ENCODE results near the gene DNAAF2.
A peak's percentile ranks its signal among the peaks of the same experiment; 100 is the strongest.
"Not testable (repeated sequence)": the region's sequence is repeated elsewhere in the genome, so short reads cannot be mapped to it uniquely, and the experiment has no call there.

The DNAAF2 gene

DNA sequence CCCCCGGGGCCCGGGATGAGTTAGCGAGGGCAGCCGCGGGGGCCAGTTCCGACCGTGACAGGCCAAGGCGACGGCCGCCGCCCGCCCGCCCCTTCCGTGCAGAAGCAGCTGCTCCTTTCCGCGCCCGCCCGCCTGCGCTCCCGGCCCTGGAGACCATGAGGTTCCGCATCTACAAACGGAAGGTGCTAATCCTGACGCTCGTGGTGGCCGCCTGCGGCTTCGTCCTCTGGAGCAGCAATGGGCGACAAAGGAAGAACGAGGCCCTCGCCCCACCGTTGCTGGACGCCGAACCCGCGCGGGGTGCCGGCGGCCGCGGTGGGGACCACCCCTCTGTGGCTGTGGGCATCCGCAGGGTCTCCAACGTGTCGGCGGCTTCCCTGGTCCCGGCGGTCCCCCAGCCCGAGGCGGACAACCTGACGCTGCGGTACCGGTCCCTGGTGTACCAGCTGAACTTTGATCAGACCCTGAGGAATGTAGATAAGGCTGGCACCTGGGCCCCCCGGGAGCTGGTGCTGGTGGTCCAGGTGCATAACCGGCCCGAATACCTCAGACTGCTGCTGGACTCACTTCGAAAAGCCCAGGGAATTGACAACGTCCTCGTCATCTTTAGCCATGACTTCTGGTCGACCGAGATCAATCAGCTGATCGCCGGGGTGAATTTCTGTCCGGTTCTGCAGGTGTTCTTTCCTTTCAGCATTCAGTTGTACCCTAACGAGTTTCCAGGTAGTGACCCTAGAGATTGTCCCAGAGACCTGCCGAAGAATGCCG lies 13.7 kb downstream of the DNAAF2 start:
- no peak for DNase-seq

DNA sequence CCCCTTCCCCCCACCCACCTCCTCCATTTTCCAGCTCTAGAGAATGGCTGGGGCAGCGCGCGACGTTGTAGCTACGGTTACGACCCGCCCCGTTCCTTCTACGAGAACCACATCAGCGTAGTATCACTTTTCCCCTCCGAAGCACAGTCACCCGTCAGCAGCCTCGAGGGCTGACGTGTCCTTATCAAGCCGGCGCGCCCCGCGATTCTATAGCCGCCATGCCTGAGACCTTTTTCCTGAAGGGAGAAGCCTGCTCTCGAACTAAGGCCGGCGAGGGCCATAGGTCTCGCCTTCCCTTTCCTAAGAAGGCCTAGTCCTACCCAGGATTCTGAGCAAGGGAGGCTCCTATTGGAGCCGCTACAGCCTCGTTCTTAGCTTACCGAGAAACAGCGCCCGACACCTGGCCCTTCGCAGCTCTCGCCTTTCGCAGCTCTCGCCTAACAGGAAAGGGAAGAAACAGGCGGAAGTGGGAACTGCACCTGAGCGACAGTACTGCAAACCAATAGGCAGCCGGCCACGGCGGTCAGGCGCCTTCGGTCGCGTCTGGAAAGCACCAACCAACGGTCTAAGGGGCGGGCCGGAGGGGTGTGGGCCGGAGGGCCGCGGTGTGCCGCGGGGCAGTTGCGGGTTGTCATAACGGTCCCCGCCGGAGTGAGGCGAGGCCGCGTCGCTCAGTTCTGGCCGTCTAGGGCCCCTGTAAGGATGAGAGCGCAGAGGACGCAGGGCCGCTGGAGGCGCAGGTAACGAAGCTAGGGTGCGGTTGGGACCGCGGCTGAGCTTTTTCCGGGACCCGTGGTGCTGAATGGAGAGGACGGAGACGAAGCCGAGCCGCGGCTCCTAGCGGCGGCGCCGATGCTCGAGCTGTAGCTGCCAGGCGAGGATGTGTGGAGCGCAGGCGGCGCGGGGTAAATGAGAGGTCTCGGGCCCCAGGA lies 14.6 kb downstream of the DNAAF2 start, which contains the start of the genes MGAT2 and RPL36AL:
MGAT2 (plus strand) TSS at position 618 of the 932 bp plus-strand sequence. CDS start 470 bp downstream, outside the sequence.
RPL36AL (minus strand) TSS at position 445 of the 932 bp plus-strand sequence. CDS start 1,522 bp downstream, outside the sequence.
- peak; percentile 95 for DNase-seq

DNA sequence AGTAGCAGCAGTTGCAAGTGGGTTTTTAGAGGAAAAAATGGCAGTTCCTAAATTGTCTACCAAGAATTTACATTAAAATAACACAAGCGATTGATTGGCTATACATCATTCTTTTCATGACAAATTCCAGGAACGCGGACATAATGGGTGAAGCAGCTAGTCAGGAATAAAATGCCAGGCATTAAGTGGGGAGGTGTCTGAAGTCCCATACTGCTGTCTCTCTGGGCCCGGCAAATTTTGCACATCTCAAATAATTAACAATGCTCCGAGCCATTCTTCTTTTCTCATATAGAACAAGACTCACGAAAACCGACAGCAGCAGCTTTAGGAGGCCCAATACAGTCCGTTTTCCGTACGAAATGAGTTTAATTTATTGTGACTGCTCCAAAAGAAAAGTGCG lies 15.3 kb downstream of the DNAAF2 start:
- no peak for DNase-seq

DNA sequence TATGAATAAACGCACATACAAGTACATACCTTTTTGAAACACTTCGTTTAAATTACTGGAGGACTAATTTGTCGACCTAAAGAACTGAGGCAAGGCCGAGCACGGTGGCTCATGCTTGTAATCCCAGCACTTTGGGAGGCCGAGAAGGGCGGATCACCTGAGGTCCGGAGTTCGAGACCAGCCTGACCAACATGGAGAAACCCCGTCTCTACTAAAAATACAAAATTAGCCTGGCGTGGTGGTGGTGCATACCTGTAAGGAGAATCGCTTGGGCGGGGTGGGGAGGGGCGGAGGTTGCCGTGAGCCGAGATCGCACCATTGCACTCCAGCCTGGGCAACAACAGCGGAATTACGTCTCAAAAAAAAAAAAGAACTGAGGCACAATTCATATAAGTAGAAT lies 15.8 kb downstream of the DNAAF2 start:
- not testable (repeated sequence) for DNase-seq

DNA sequence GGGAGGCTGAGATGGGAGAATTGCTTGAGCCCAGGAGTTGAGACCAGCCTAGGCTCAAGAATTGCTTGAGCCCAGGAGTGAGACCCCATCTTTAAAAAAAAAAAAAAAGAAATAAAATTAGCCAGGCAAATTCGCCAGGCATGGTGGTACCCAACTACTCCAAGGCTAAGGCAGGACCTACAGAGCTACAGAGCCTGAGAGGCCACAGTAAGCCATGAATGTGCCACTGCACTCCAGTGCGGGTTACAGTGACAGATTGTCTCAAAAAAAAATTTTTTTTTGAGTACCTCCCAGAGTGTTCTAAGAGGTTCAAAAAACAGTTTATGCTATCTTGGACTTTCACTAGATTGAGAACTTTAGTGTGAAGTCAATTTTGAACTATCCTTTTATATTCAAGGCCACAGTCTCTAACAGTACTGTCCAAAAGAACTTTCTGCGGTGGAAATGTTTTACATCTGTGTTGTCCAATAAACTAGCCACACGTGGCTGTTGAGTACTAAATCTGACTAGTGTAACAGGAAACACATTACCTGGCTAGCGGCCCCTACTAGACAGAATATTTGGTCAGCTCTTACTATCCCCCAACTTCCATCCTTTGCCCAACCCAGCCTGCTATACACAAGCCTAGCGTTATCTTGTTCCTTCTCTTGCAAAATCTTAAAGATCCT lies 17.1 kb downstream of the DNAAF2 start:
- no peak for DNase-seq

DNA sequence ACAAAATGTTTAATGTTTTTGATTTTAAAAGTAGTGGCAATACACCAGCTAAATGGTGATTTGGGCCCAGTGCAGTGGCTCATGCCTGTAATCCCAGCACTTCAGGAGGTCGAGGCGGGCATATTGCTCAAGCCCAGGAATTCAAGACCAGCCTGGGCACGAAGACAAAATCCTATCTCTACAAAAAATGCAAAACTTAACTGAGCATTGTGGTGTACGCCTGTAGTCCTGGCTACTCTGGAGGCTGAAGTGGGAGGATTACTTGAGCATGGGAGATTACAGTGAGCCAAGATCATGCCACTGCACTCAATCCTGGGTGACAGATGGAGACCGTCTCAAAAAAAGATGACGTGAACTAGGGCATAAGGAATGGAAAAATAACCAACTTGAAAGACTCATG lies 19.3 kb downstream of the DNAAF2 start:
- no peak for DNase-seq

DNA sequence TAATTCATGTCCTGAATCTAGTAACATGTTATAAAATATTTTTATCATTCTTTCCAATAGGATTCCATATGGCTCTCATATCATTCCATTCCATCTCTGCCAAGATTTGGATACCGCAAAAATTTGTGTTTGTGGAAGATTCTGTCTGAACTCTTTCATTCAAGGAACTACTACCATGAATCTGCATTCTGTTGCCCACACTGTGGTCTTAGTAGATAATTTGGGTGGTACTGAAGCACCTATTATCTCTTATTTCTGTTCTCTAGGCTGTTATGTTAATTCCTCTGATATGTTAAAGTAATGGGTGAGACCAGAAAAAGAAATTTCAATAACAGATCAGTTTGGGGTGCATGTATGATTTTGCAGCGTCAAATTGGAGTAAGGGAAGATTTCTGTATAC lies 20.8 kb downstream of the DNAAF2 start:
- DNase-seq = no peak

DNA sequence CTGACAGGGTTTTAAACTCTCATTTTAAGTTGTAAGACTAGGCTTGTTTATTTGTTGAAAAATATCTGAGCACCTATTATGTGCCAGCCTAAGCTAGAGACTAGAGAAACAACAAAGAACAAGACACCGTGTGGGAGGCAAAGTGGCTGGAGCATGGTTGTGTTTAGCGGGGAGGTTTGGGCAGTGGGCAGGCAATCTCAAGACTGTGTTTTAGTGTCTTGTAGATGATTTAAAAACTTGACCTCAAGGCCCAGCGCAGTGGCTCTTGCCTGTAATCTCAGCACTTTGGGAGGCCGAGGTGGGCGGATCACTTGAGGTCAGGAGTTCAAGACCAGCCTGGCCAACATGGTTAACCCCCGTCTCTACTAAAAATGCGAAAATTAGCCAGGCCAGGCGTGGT lies 22.4 kb downstream of the DNAAF2 start:
- no peak for DNase-seq

DNA sequence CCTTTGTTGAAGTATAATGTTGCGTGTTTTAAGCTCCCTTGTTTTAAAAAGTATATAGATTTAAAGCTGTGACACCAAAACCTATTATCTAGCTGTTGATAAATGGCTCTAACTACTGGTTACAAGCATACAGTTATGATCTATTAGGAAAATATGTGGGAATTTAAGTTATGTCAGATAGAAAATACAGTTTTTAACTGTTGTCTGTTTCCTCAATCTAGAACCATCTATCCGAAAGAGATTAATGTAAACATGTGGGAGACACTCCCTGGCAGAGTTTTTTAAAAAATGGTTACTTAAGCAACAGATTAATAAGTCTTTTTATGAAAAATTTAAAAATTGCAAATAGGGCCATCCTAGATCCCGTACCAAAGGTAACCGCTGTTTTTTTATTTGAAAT lies 22.8 kb downstream of the DNAAF2 start:
- DNase-seq = no peak

DNA sequence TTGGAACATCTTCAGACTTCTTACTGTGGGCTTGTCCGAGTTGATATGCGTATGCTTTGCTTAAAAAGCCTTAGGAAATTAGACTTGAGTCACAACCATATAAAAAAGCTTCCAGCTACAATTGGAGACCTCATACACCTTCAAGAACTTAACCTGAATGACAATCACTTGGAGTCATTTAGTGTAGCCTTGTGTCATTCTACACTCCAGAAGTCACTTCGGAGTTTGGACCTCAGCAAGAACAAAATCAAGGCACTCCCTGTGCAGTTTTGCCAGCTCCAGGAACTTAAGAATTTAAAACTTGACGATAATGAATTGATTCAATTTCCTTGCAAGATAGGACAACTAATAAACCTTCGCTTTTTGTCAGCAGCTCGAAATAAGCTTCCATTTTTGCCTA lies 27.5 kb downstream of the DNAAF2 start:
- DNase-seq = no peak

DNA sequence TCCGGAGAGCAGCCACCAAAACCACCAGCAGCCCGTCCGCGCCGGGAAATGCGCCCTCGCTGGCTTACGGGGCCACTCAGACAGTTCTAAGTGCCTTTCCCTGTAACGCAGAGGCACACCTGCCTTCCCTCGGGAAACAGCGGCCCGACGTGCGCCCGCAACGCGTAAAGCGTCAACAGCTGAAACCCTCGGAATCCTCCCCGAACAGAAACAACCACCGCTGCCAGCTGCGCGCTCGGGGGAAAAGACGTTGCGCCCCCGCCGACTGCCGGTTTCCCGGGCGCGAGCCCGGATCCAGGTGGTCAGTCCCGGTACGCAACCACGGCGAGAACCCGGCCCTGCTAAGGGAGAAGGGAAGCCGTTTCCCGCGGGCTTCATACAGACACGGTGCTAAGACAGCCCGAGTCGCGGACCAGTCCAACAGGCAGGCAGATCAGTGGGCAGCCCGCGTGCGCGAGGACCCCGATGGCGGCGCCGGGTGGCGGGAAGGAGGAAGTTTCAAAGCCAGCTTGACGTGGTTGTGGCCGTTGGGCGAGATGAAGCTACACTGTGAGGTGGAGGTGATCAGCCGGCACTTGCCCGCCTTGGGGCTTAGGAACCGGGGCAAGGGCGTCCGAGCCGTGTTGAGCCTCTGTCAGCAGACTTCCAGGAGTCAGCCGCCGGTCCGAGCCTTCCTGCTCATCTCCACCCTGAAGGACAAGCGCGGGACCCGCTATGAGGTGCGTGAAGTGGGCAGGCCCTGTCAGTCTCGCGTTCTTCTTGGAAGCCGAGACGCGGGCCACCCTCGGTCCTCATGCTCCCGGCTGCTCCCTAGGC lies 36.4 kb downstream of the DNAAF2 start, which contains the start of gene LRR1:
LRR1 (plus strand) TSS at position 456 of the 816 bp plus-strand sequence; CDS start at position 537, 81 bp downstream.
- peak; percentile 87 for DNase-seq

DNA sequence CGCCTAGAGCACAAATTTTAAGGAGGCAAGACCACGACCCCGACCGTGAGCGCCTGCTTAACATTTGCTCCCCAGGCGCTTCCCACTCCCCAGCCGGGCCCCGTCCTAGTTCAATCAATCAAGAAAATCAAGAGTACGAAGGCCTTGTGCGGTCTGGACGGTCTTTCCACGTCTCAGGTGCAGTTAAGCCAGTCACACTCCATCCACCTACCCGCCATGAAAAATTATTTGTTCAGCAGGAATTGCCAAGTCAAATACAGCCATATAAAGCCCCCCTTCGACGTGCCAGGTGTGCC lies 36.9 kb downstream of the DNAAF2 start:
- DNase-seq = no peak

DNA sequence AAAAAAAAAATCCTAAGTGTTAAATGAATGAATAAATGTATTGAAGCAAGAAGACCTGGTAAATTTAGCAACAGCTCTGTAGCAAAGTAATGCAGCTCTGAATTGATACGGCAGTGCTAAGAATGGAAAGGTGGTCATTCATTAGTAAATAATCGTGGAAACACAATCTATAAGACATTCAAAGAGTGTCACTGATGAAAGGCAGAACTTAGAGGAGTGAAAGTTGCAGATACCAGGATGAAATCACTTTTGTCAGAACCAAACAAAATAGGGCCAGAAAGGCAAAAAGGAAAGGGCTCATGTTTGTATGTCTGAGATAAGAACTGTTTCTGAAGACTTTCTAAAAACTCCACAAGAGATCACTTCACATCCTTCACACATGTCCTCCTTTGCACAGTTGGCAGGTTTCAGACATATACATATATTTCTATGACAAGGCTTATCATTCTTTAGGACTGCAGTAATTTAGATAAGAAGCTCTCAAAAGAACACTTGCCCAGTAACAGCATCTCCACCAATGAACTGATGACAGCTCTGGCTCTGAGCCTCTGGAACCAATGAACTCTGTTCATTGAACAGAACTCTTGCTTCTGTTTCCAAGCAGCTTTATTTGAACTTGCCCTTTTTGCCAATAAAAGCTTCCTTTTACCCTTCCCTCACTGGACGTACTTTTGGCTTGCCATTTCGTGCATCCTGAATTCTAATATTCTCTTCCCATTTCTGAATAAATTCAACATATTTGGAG lies 40.5 kb downstream of the DNAAF2 start:
- no peak for DNase-seq

DNA sequence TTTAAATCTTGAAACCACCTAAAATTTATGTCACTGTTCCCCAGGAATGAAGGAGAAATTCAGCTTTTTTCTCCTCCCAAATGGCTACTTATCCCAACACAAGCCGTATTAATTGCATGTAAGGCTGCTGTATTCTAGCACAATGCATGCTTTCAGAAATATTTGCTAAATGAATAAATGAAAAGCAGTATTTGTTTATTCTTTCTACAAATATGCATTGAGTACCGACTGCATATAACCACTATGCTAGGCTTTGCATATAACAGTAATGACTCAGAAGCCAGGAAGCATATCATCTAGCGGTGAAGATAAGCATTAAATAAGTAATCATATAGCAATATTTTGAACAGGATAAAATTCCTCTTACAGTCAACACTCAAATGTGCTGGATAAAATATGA lies 42.0 kb downstream of the DNAAF2 start:
- DNase-seq = no peak

DNA sequence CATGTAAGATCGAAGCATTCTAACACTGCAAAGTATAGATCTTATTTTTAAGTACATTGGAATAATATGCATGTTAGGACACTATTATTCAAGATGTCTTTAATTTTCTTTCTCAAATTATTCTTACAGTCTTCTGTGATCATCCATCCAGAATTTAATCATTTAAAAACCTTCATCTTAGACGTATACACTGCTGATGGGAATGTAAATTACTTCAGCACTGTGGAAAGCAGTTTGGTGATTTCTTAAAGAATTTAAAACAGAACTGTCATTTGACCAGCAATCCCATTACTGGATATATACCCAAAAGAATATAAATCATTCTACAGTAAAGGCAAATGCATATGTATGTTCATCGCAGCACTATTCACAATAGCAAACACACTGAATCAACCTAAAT lies 45.7 kb downstream of the DNAAF2 start:
- no peak for DNase-seq

DNA sequence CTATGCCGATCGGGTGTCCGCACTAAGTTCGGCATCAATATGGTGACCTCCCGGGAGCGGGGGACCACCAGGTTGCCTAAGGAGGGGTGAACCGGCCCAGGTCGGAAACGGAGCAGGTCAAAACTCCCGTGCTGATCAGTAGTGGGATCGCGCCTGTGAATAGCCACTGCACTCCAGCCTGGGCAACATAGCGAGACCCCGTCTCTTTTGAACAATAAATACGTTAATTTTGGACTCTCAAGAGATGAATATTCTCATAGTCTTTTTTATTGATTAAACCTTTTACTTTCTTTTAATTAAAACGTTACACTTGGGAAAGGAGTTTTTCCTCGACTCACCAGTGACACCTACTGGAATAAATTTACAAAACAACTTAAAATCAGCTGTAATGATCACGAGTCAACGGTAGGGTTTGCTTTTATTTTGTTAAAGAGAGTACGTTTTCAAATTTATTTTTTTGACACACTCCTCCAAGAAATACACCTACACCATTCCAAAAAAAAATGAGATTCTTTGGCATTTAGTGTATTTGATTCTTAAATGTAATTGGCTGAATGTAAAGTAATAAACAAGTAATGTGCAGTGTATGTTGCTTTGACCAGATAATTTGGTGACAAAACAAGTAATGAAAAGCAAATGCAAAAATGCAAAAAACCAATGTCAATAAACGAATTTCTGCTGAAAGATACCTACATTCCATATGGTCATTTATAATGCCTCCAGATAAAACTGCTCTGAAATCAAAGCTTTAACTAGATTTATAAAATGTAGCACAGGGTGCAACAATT lies 48.2 kb downstream of the DNAAF2 start:
- peak; percentile 85 for DNase-seq

DNA sequence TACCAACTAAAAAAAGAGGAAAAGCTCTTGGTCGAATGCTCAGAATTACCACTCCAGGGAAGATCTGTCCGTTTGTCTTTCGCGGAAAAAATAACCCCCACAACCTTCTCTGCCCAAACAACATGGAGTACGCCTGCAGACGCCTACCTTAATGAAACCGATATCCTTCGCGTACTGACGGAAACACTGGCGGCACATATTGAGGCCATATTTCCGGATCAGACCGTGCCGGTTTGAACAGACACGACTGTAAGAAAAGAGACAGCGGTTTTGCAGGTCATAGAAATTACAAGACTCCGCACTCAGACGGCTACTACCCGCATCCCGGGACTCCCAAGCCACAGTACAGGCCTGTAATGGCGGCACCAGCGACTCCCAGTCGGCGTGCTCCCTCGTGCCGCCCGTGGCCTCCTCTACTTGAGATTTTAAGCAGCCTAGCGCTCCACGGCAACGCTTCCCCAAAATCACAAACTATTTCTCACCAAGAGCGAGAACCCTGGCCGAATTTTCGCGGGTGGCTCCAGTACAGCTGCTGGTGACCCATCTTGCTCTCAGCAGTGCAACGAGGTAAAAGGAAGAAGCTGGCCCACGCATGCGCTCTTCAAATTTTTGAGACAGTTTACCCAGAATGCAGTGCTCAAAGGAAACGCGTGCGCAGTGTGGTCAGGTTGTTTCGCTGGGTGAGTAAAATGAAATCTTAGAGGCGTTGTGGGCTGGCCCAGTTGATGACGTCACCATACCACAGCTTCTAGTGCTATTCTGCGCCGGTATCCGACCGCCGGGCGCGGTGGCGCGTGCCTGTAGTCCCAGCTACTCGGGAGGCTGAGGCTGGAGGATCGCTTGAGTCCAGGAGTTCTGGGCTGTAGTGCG lies 49.0 kb downstream of the DNAAF2 start, which contains the start of gene RPS29:
RPS29 (minus strand) TSS at position 578 of the 870 bp plus-strand sequence; CDS start at position 544, 34 bp downstream.
- peak; percentile 99 for DNase-seq

DNA sequence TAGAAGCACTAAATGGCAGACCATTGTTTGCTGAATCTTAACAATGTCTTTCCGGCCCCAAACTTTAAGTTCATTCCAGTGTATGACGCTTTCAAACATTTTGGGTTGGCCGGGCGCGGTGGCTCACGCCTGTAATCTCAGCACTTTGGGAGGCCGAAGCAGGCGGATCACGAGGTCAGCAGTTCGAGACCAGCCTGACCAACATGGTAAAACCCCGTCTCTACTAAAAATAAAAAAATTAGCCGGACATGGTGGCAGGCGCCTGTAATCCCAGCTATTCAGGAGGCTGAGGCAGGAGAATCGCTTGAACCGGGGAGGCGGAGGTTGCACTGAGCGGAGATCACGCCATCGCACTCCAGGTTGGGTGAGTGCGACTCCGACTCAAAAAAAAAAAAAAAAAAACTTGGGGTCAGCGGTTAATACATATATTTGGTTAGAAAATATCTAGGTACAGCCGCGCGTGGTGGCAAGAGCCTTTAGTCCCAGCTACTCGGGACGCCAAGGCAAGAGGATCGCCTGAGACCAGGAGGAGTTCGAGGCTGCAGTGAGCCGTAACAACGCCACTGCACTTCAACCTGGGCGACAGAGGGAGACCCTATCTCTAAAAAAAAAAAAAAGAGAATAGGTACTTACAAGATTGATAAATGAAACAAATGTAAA lies 49.9 kb downstream of the DNAAF2 start:
- DNase-seq = peak; percentile 34

DNA sequence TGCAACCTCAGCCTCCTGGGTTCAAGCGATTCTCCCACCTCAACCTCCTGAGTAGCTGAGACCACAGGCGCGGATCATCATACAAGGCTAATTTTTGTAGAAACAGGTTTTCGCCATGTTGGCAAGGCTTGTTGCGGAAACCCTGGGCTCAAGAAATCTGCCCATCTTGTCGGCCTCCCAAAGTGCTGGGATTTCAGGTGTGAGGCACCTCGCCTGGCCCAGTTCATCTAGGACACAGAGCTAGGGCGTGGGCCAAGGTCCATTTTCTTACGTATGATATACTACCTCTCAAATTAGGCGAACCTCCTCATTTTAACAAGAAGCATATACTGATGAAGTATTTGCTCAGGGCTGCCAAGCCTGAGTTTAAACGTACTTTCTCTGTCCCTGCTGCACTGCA lies 51.0 kb downstream of the DNAAF2 start:
- DNase-seq = no peak
